ENCODE measurements around the gene DOCK4.

DOCK4 gene

DNA sequence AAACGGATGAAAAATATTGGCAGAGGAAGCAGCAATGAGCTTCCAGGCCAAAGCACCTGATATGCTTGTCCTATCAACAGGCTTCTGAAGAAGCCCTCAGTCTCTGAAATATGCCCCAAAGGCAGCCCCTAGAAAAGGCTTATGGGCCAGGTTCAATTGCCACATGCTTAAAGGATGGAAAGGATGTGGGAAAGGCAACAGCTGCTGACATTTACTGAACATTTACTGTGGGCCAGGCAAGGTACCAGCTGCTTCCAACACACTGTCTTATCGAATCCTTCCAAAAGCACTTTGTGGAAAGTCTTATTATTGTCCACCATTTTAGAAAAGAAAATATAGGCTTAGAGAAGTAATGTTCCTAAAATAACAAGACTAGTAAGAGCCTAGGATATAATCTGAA lies 56.5 kb downstream of the DOCK4 start:
- intact Hi-C loops (cut with DNase I; ENCODE audit: low total_unique reads) = no loop called here
- no peaks in the 10 kb centered on the region for H3K36me3 ChIP-seq
- no peak overlapping the region for H3K27ac ChIP-seq
- DNase-seq = no peak
- no peaks in the 10 kb centered on the region for H3K27me3 ChIP-seq
- TF ChIP-seq CTCF (IDR thresholded peaks at IDR 0.05) = no peak
- H3K4me1 ChIP-seq = no peaks in the 10 kb centered on the region
- H3K9me3 ChIP-seq = no peaks in the 10 kb centered on the region
- no peak overlapping the region for H3K4me3 ChIP-seq

GRCh38 chr7:112147793-112148361 lies 58.3 kb downstream of the DOCK4 start:
- TF ChIP-seq CTCF (IDR thresholded peaks at IDR 0.05) = no peak
- Histone ChIP-seq H3K4me1 (peaks cover 0 to 16% (median 5%) of the 10 kb centered on the region in 4 donors), H3K4me3 (no peak overlapping the region), H3K36me3 (no peaks in the 10 kb centered on the region), H3K27ac (no peak overlapping the region), H3K27me3 (no peaks in the 10 kb centered on the region), H3K9me3 (no peaks in the 10 kb centered on the region)
- intact Hi-C loops (cut with DNase I; ENCODE audit: low total_unique reads) = no loop called here
- no peak for DNase-seq

- Histone ChIP-seq H3K27me3 (no peaks in the 10 kb centered on the region), H3K4me1 (peaks cover 0 to 21% (median 7%) of the 10 kb centered on the region in 4 donors), H3K4me3 (no peak overlapping the region), H3K36me3 (no peaks in the 10 kb centered on the region), H3K27ac (no peak overlapping the region), H3K9me3 (no peaks in the 10 kb centered on the region)
- no peak for TF ChIP-seq CTCF (IDR thresholded peaks at IDR 0.05)
- intact Hi-C loops (cut with DNase I; ENCODE audit: low total_unique reads) = no loop called here
- no peak for DNase-seq
Measured at GRCh38 chr7:112145206-112145605, 61.0 kb downstream of the DOCK4 start.

DNA sequence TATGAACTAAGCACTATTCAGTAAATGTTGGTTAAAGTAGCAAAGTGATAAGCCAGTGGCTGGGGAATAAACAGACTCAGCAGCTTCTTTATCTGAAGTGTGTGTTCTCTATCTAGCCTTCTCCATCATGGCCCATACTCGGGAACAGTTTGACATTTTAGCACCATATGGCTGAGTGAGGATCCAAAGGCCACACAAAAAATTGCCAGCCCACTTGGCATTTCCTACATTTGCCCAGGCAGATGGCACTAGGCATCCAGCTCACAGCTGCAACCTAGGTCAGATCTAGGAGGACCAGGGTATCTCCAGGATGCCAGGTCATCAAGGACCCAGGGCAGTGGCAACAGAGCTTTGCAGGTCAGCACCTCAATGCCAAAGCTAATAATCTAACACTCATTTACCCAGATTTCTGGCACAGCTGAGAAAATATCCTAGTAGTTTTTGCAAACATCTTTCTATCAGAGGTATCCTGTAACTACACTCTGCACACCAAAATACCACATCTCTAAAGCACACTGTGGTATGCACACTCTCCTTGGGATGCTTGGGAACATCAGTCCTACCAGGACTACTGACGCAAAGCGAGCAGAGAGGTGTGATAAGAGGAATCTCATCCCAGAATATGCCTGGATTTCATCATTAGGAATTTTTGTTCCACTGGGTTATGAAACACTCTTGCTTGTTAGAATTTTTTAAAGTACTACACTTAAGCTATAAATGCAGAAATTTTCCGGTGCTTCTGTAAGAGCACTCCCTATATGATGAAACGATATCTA lies 61.7 kb downstream of the DOCK4 start:
- Histone ChIP-seq H3K27me3 (no peaks in the 10 kb centered on the region), H3K9me3 (no peaks in the 10 kb centered on the region), H3K4me3 (no peak overlapping the region), H3K27ac (no peak overlapping the region), H3K4me1 (peaks cover 0 to 22% (median 7%) of the 10 kb centered on the region in 4 donors), H3K36me3 (no peaks in the 10 kb centered on the region)
- TF ChIP-seq CTCF (IDR thresholded peaks at IDR 0.05) = no peak
- no peak for DNase-seq
- intact Hi-C loops (cut with DNase I; ENCODE audit: low total_unique reads) = no loop called here

DNA sequence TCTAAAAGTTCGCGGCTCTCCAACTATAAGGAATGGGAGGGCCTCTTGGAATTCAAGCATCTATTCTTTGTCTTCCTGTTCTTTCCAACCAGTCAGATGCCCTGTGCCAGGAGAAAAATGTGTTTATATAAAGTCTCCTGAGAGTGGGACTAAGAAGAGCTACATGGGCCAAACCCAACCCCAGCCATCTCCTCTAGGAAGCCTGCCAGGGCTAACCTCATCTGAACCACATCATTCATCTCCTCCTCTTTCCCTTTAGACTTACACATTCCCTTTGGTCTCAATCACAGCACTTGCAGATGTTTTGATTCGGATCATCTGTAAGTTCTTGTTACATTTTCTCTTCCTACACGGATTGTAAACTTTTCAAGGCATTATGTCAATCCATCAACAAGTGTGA lies 62.6 kb downstream of the DOCK4 start:
- H3K9me3 ChIP-seq = no peaks in the 10 kb centered on the region
- H3K27me3 ChIP-seq = no peaks in the 10 kb centered on the region
- H3K36me3 ChIP-seq = no peaks in the 10 kb centered on the region
- no peak overlapping the region for H3K4me3 ChIP-seq
- intact Hi-C loops (cut with DNase I; ENCODE audit: low total_unique reads) = no loop called here
- peak in 1 of 2 donors; percentile 31 for DNase-seq
- peaks cover 0 to 22% (median 7%) of the 10 kb centered on the region in 4 donors for H3K4me1 ChIP-seq
- TF ChIP-seq CTCF (IDR thresholded peaks at IDR 0.05) = no peak
- no peak overlapping the region for H3K27ac ChIP-seq
